Stimulated activated CD4-positive, alpha-beta T cell treated with anti-CD3 and anti-CD28 coated beads, Interleukin-15, amount 100 ng/mL, for 24 hours (primary cell): ENCODE data around the gene TACO1.

Experiments used
- DNase-seq: peaks from one replicate; pipeline ENCODE4 v3.0.0-alpha.2; 2020

The TACO1 gene

GRCh38 chr17:63641692-63642448 is 41.2 kb downstream of the TACO1 start:
- DNase-seq = no peak

GRCh38 chr17:63644846-63645245 is 44.2 kb downstream of the TACO1 start:
- DNase-seq = no peak

- no peak for DNase-seq
Measured at GRCh38 chr17:63645775-63646487, 45.2 kb downstream of the TACO1 start.

DNA sequence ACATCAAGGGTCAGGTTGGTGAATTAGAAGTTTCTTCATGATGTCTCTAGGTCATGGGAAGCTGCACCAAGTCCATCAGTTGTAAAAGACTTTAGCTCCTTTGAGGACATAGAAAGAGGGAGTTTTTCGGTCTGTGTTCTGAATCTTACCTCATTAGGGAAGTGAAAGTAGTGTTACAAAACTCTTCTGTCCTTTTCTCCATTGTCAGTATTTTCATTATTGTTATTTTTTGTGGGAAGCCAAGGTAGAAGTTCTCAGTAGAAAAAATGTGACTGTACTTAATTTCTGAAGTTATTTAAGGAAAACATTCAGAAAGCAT is 45.8 kb downstream of the TACO1 start:
- DNase-seq = no peak

- no peak for DNase-seq
Measured at GRCh38 chr17:63647065-63647725, 46.5 kb downstream of the TACO1 start.

- DNase-seq = no peak
Measured at GRCh38 chr17:63647936-63648335, 47.2 kb downstream of the TACO1 start.

DNA sequence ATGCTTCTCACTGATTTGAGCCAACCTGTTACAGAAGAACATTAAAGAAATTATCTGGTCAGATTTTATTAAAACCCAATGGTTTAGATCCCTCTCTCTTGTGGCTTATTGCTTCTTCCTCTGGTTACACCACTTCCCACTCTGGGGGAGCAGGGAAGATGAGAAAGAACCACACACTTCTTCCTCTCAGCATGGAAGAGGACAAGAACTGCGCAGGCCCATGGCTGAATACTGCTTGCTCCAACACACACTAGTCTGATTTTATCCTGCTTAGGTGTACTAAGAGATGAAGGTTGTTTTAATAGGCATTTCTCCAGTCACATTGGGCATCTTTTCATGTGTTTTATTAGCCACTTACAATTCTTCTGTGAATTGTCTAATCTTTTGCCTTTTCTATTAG is 49.1 kb downstream of the TACO1 start:
- no peak for DNase-seq

DNA sequence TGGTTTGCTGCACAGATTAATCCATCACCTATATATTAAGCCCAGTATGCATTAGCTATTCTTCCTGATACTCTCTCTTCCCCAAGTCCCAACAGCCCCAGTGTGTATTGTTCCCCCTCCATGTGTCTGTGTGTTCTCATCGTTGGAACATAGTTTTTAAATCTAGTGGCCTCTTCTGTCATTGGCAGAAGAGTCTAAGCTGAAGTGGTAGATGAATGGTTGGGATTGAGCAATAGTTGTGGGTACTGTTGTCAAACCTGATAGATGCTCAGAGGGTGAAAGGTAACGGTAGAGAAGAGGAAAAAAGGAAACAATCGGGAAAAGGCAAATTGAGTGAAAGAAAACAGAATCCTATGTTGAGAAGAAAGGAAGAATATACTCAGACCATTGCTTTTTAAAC is 51.4 kb downstream of the TACO1 start:
- no peak for DNase-seq

GRCh38 chr17:63653050-63653449 is 52.4 kb downstream of the TACO1 start:
- DNase-seq = no peak

GRCh38 chr17:63657786-63658185 is 57.1 kb downstream of the TACO1 start:
- DNase-seq = no peak
